Stimulated activated CD8-positive, alpha-beta memory T cell treated with anti-CD3 and anti-CD28 coated beads, Interleukin-12 subunit alpha, Interleukin-12 subunit beta, amount 100 ng/mL, for 1 hour (primary cell): Measurements from ENCODE around the gene USP47.

Experiments
- DNase-seq: peaks from one replicate; pipeline ENCODE4 v3.0.0-alpha.2; 2020; ENCODE audit warnings: low read depth

The USP47 gene

GRCh38 chr11:11867720-11868119 lies 25.9 kb downstream of the USP47 start:
- no peak for DNase-seq

GRCh38 chr11:11871991-11872401 lies 30.2 kb downstream of the USP47 start:
- DNase-seq = no peak

- DNase-seq = no peak
Observed at GRCh38 chr11:11876458-11876857, 34.7 kb downstream of the USP47 start.

GRCh38 chr11:11880179-11880578 lies 38.4 kb downstream of the USP47 start:
- no peak for DNase-seq

- no peak for DNase-seq
Observed at GRCh38 chr11:11882539-11882938, 40.8 kb downstream of the USP47 start.

- DNase-seq = no peak
Observed at GRCh38 chr11:11884351-11884750, 42.6 kb downstream of the USP47 start.

- DNase-seq = no peak
Observed at GRCh38 chr11:11884774-11885481, 43.2 kb downstream of the USP47 start.

GRCh38 chr11:11894486-11894885 lies 52.7 kb downstream of the USP47 start:
- DNase-seq = no peak

- no peak for DNase-seq
Observed at GRCh38 chr11:11895672-11896071, 53.9 kb downstream of the USP47 start.

GRCh38 chr11:11898648-11899047 lies 56.9 kb downstream of the USP47 start:
- DNase-seq = no peak

GRCh38 chr11:11899401-11899800 lies 57.6 kb downstream of the USP47 start:
- DNase-seq = no peak

GRCh38 chr11:11901929-11902328 lies 60.2 kb downstream of the USP47 start:
- DNase-seq = no peak

GRCh38 chr11:11909727-11910126 lies 68.0 kb downstream of the USP47 start:
- no peak for DNase-seq

- DNase-seq = no peak
Observed at GRCh38 chr11:11910541-11910940, 68.8 kb downstream of the USP47 start.

- DNase-seq = no peak
Observed at GRCh38 chr11:11913395-11913794, 71.6 kb downstream of the USP47 start.

- DNase-seq = no peak
Observed at GRCh38 chr11:11915625-11916024, 73.9 kb downstream of the USP47 start.

GRCh38 chr11:11916981-11917399 lies 75.2 kb downstream of the USP47 start:
- no peak for DNase-seq

- no peak for DNase-seq
Observed at GRCh38 chr11:11923828-11924227, 82.1 kb downstream of the USP47 start.

GRCh38 chr11:11929920-11930319 lies 88.1 kb downstream of the USP47 start:
- no peak for DNase-seq

GRCh38 chr11:11931461-11932055 lies 89.8 kb downstream of the USP47 start:
- no peak for DNase-seq

GRCh38 chr11:11935536-11935935 lies 93.8 kb downstream of the USP47 start:
- DNase-seq = no peak

- DNase-seq = no peak
Observed at GRCh38 chr11:11937433-11937832, 95.7 kb downstream of the USP47 start.

GRCh38 chr11:11937957-11938356 lies 96.2 kb downstream of the USP47 start:
- DNase-seq = no peak

- no peak for DNase-seq
Observed at GRCh38 chr11:11940551-11940950, 98.8 kb downstream of the USP47 start.
